HG02870 (cell line): ENCODE results near the gene CUL9.
A peak's percentile ranks its signal among the peaks of the same experiment; 100 is the strongest.

Source experiments
- ATAC-seq: cut with Tn5 transposase; IDR thresholded peaks from one replicate; pipeline ENCODE4 v1.9.1; 2021; ENCODE audit warnings: mild to moderate bottlenecking, moderate library complexity; ENCODE audit not compliant: unreplicated experiment

CUL9 gene

GRCh38 chr6:43172104-43173007, 9.6 kb upstream of the CUL9 start:
- ATAC-seq: no peak

- no peak for ATAC-seq
Observed at GRCh38 chr6:43173591-43174262, 8.3 kb upstream of the CUL9 start.

- ATAC-seq: peak; percentile 74
Observed at GRCh38 chr6:43174263-43175112, 7.5 kb upstream of the CUL9 start.

DNA sequence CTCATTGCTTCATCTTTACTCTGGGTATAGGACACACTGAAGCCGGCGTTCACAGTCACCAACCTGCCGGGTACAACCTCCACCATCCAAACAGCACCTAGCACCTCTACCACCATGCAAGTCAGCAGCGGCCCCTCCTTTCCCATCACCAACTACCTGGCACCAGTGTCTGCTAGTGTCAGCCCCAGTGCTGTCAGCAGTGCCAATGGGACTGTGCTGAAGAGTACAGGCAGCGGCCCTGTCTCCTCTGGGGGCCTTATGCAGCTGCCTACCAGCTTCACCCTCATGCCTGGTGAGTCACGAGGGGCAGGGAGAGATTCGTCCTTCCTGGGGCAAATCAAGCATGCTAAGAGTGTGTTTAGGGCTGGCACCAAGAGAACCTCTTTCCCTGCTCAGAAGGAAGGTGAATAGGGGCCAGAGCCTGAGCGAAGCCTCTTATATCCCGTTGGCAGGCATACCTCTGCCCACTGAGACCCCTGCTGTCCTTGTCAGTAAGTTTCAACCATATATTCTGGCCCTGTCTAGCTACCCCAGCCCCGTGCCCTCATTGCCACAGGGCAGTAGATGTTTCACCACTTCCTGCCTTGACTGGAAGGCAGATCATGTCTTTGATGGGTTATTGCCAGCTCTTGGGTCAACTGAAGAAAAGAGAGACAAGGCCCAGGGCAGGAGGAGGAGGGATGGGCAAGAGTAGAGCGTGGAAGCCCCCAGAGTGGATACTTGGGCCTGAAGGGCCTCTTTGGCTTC, 6.1 kb upstream of the CUL9 start:
- ATAC-seq: no peak

DNA sequence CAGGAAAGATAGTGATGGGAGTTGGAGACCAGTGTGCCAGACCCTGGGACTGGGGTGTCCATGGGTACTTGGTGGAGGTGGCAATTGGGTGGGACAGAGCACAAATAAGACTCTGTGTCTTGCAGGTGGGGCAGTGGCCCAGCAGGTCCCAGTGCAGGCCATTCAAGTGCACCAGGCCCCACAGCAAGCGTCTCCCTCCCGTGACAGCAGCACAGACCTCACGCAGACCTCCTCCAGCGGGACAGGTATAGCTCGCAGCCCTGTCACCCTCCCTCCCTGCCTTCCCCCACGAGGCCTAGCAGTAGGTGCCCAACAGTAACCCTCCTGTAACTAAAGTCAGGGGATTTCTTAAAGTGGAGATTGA, 5.6 kb upstream of the CUL9 start:
- ATAC-seq: no peak

GRCh38 chr6:43178150-43178549, 3.8 kb upstream of the CUL9 start:
- no peak for ATAC-seq

DNA sequence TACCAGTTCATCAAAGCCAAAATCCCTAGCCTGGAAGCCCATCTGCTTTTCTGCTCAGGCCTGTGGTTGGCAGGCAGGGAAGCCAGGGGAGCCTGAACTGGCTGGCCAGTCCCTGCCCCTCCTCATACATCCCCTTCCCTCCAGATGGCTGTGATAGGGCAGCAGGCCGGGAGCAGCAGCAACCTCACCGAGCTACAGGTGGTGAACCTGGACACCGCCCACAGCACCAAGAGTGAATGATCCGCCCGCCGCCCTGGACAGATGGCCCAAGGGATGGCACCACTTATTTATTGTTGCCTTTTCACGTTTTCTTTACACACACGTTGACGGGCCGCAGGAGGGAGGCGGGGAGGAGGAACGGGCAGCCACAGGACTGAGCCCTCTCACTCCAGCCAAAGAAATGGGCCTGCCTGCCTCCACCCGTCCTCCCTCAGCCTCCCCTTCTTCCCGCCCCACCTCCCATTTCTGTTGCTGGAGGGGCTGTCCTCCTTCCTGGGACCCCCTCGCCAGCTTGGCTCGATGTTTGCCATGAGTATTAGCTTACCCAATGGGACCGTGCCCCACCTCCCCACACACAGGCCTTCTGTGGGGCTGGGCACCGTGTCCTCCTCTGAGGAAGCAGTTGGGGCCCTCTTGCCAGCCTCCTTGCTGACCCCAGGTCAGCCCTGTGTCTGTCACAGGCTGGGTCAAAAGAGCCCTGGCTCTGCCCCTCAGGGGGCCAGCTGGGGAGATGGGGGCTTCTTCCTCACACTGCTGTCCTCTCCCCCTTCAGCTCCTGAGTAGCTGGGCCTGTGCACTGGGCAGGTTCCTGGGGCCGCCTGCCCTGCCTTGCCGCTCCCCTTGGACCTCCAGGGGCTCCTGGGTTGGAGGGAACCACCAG, 2.8 kb upstream of the CUL9 start:
- no peak for ATAC-seq

DNA sequence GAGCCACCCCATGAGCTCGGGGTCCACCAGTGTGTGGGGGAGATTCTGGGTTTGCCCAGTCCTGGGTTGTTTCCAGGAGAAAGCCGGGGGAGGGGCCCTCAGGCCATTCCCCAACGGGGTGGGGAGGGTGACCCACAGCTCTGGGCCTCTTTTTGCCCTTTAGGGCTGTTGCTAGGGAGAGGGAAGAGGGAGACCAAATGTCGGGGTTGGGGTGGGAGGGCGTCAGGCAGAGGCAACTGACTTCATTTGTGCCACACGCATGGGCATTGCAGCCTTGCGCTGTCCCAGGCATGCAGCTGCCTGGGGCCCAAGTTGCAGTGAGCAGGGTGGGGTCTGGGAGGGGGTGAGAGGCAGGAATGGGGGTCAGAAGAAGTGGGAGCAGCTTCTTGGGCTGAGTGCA, 1.9 kb upstream of the CUL9 start:
- no peak for ATAC-seq

- no peak for ATAC-seq
Observed at GRCh38 chr6:43180985-43181384, 1.0 kb upstream of the CUL9 start.

GRCh38 chr6:43181621-43181941, 415 bp upstream of the CUL9 start:
- ATAC-seq: no peak

DNA sequence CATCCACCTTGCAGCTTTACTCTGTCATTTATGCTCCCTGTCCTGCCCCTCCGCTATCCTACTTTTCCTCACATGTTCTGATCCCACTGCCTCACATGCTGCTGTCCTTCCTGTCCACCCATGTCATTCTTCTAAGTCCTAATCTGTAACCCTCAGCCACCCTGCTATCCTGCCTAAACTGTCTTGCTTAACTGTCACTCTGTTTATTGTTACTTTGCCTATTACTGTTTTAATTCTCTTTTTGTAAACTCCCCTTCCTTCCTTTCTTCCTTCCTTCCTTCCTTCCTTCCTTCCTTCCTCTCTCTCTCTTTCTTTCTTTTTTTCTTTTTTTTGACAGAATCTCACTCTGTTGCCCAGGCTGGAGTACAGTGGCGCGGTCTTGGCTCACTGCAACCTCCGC, 1.4 kb downstream of the CUL9 start:
- ATAC-seq: no peak

GRCh38 chr6:43184268-43184985, 2.4 kb downstream of the CUL9 start:
- no peak for ATAC-seq

DNA sequence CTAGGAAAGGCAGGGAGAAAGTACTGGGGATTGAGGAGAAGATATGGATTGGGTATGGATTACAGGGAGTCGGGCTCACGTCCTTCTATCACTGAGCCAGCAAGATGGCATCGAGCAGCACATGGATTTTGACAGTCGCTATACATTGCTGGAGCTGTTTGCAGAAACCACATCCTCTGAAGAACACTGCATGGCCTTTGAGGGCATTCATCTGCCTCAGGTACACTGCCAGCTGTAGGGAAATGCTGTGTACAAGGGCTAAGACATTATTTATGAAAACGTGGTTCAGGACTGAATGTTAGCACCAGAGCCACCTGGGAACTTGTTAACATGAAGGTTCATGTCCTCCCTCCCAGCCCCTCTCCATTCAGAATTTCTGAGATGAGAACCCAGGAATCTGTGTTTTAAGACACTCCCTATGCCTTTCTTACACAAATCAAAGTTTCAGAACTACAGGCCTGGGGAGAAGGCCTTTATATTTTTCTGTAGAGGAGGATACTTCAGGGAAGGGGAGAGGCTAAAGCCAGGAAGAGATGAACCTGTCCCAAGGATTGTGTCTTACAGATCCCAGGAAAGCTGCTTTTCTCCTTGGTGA, 3.5 kb downstream of the CUL9 start:
- ATAC-seq: no peak

GRCh38 chr6:43186019-43186418, 4.0 kb downstream of the CUL9 start:
- ATAC-seq: no peak

GRCh38 chr6:43186706-43187105, 4.7 kb downstream of the CUL9 start:
- no peak for ATAC-seq

- no peak for ATAC-seq
Observed at GRCh38 chr6:43187821-43188220, 5.8 kb downstream of the CUL9 start.

GRCh38 chr6:43188426-43188825, 6.4 kb downstream of the CUL9 start:
- no peak for ATAC-seq

DNA sequence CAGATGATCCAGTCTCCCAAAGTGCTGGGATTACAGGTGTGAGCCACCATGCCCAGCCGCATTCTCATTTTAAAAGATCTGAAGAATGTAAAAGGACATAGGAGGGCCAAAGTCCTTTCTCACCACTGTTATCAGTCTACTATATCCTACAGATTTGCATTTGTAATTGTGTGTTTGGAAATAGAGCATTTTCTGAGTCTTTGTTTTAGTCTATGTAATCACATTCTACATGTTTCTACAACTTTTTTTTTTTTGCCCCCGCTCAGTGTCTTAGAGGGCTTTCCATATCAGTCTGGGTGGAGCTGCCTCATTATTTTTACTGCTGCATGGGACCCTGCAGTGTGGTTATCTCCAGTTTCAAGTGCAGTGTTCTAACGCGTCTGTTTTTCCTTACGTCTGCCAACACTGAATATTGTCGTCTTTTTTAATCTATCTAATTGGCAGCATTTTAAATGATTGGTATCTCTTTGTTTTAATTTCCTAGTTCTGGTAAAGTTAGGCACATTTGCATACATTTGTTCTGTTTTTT, 7.8 kb downstream of the CUL9 start:
- no peak for ATAC-seq

- ATAC-seq: no peak
Observed at GRCh38 chr6:43192911-43193310, 10.9 kb downstream of the CUL9 start.
